GM23338 (cell line): ENCODE results near the gene DECR2. TPM values are rescaled to one million over a fixed set of nuclear protein-coding genes. Genes with fewer than 3 reads are reported as not detected.

Experiments used
- ATAC-seq: fragments of 200-7000 bp; cut with Tn5 transposase; 3 replicates; pipeline ENCODE4 v1.9.1; 2020
- DNase-seq: peaks from one replicate; pipeline ENCODE4 v3.0.0-alpha.2; 2015; ENCODE audit warnings: low spot score
- H2AFZ ChIP-seq: fragments of 200-600 bp; sonication (generic); 2 replicates; pipeline ENCODE4 v1.8.0; 2016; ENCODE audit warnings: antibody characterized with exemption, mild to moderate bottlenecking, moderate library complexity
- H3F3A ChIP-seq: fragments of 200-600 bp; sonication (generic); replicated peaks from 2 replicates; pipeline ENCODE4 v1.8.0; 2017; ENCODE audit warnings: antibody characterized with exemption, mixed run types, low read depth
- H3K27ac ChIP-seq: fragments of 200-600 bp; sonication (generic); 2 replicates; pipeline ENCODE4 v1.6.1; 2016; ENCODE audit warnings: low read depth
- H3K27me3 ChIP-seq: fragments of 200-600 bp; sonication (generic); 2 replicates; pipeline ENCODE4 v1.8.0; 2016; ENCODE audit warnings: mild to moderate bottlenecking, mixed run types, moderate library complexity; ENCODE audit not compliant: insufficient read depth
- H3K36me3 ChIP-seq: fragments of 200-600 bp; sonication (generic); 2 replicates; pipeline ENCODE4 v1.8.0; 2016; ENCODE audit warnings: mild to moderate bottlenecking; ENCODE audit not compliant: insufficient read depth
- H3K4me1 ChIP-seq: fragments of 200-600 bp; sonication (generic); 2 replicates; pipeline ENCODE4 v1.8.0; 2016; ENCODE audit warnings: mild to moderate bottlenecking, moderate library complexity; ENCODE audit not compliant: insufficient read depth
- H3K4me2 ChIP-seq: fragments of 200-600 bp; sonication (generic); 2 replicates; pipeline ENCODE4 v1.7.1; 2017; ENCODE audit warnings: mixed run types
- H3K4me3 ChIP-seq: fragments of 200-600 bp; sonication (generic); 2 replicates; pipeline ENCODE4 v1.6.1; 2016; ENCODE audit warnings: mixed run types
- H3K79me2 ChIP-seq: fragments of 200-600 bp; sonication (generic); replicated peaks from 2 replicates; pipeline ENCODE4 v1.8.0; 2017; ENCODE audit warnings: mild to moderate bottlenecking; ENCODE audit not compliant: insufficient read depth
- H3K9me2 ChIP-seq: fragments of 200-600 bp; sonication (generic); 2 replicates; pipeline ENCODE4 v1.8.0; 2017; ENCODE audit not compliant: insufficient read depth
- H4K20me1 ChIP-seq: fragments of 200-600 bp; sonication (generic); replicated peaks from 2 replicates; pipeline ENCODE4 v1.8.0; 2017; ENCODE audit warnings: mild to moderate bottlenecking; ENCODE audit not compliant: insufficient read depth
- H3K27ac Mint-ChIP-seq: 2 replicates; pipeline ENCODE4 v1.8.0; 2020; ENCODE audit warnings: inconsistent platforms, mild to moderate bottlenecking, moderate library complexity, mixed read lengths
- H3K27me3 Mint-ChIP-seq: 3 replicates; pipeline ENCODE4 v1.8.0; 2022; ENCODE audit warnings: low read depth, mild to moderate bottlenecking, moderate library complexity, mixed read lengths, inconsistent platforms; ENCODE audit not compliant: insufficient read depth, poor library complexity
- H3K36me3 Mint-ChIP-seq: 3 replicates; pipeline ENCODE4 v1.8.0; 2021; ENCODE audit warnings: low read depth, mild to moderate bottlenecking, inconsistent platforms, moderate library complexity, mixed read lengths
- H3K4me1 Mint-ChIP-seq: 3 replicates; pipeline ENCODE4 v1.8.0; 2020; ENCODE audit warnings: mild to moderate bottlenecking, inconsistent platforms, mixed read lengths
- H3K4me3 Mint-ChIP-seq: 3 replicates; pipeline ENCODE4 v1.8.0; 2021; ENCODE audit warnings: moderate library complexity, mild to moderate bottlenecking, inconsistent platforms, mixed read lengths
- H3K9me3 Mint-ChIP-seq: 3 replicates; pipeline ENCODE4 v1.8.0; 2020; ENCODE audit warnings: moderate library complexity, mild to moderate bottlenecking, inconsistent platforms, mixed read lengths
- CREB1 ChIP-seq: fragments of 250-450 bp; sonication (Bioruptor Pico); IDR thresholded peaks from 2 replicates; pipeline ENCODE4 v1.5.0; 2020; ENCODE audit warnings: low read depth, mild to moderate bottlenecking, moderate library complexity
- ETS1 ChIP-seq: IDR thresholded peaks from 2 replicates; pipeline ENCODE4 v1.6.1; 2016; ENCODE audit warnings: antibody characterized with exemption
- EZH2 ChIP-seq: fragments of 200-600 bp; sonication (generic); IDR thresholded peaks from one replicate; pipeline ENCODE4 v1.8.0; 2017; ENCODE audit warnings: antibody characterized with exemption, mild to moderate bottlenecking, low read depth; ENCODE audit not compliant: unreplicated experiment
- EZH2phosphoT487 ChIP-seq: fragments of 200-600 bp; sonication (generic); IDR thresholded peaks from one replicate; pipeline ENCODE4 v1.8.1; 2018; ENCODE audit warnings: antibody characterized with exemption; ENCODE audit not compliant: unreplicated experiment
- JUNB ChIP-seq: IDR thresholded peaks from one replicate; pipeline ENCODE4 v1.6.1; 2016; ENCODE audit warnings: antibody characterized with exemption; ENCODE audit not compliant: unreplicated experiment
- POLR2AphosphoS5 ChIP-seq: IDR thresholded peaks from 2 replicates; pipeline ENCODE4 v1.6.1; 2016; ENCODE audit warnings: antibody characterized with exemption, low read depth
- REST ChIP-seq: IDR thresholded peaks from one replicate; pipeline ENCODE4 v1.6.1; 2018; ENCODE audit warnings: antibody characterized with exemption; ENCODE audit not compliant: unreplicated experiment
- ZNF114 ChIP-seq: fragments of 250-450 bp; sonication (Bioruptor Pico); IDR thresholded peaks from 2 replicates; pipeline ENCODE4 v1.5.0; 2020; ENCODE audit warnings: mild to moderate bottlenecking, moderate library complexity
- ZNF331 ChIP-seq: fragments of 250-450 bp; sonication (Bioruptor Pico); IDR thresholded peaks from 2 replicates; pipeline ENCODE4 v1.5.0; 2020; ENCODE audit warnings: low read depth, mild to moderate bottlenecking, moderate library complexity
- polyA plus RNA-seq: library from polyadenylated mRNA; unstranded; fragments of >200 nt; fragmentation: Nextera tagmentation; extraction: Ambion mirVana; gene quantifications from 2 replicates; pipeline ENCODE4 v1.2.1, GENCODE V29; 2016
- total RNA-seq: library from RNA; depleted of rRNA; stranded (reverse); fragments of >200 nt; shearing (Covaris generic); gene quantifications from 2 replicates; pipeline ENCODE4 v1.2.3, GENCODE V29; 2014
- TF ChIP-seq, protein P1 (sequence below), 2 experiments: fragments of 200-600 bp in 1 of 2; sonication (generic) in 1 of 2; conservative IDR thresholded peaks; 2 replicates each; pipeline versions ENCODE4 v1.5.1 to v1.6.1; 2016 to 2017; ENCODE audit warnings: antibody characterized with exemption in 2 of 2, low read depth in 2 of 2, mild to moderate bottlenecking in 2 of 2, moderate library complexity in 1 of 2

Gene DECR2
- total and polyA plus RNA-seq, 2 experiments from 2014 or later = 20.3 to 26.9 TPM

DNA sequence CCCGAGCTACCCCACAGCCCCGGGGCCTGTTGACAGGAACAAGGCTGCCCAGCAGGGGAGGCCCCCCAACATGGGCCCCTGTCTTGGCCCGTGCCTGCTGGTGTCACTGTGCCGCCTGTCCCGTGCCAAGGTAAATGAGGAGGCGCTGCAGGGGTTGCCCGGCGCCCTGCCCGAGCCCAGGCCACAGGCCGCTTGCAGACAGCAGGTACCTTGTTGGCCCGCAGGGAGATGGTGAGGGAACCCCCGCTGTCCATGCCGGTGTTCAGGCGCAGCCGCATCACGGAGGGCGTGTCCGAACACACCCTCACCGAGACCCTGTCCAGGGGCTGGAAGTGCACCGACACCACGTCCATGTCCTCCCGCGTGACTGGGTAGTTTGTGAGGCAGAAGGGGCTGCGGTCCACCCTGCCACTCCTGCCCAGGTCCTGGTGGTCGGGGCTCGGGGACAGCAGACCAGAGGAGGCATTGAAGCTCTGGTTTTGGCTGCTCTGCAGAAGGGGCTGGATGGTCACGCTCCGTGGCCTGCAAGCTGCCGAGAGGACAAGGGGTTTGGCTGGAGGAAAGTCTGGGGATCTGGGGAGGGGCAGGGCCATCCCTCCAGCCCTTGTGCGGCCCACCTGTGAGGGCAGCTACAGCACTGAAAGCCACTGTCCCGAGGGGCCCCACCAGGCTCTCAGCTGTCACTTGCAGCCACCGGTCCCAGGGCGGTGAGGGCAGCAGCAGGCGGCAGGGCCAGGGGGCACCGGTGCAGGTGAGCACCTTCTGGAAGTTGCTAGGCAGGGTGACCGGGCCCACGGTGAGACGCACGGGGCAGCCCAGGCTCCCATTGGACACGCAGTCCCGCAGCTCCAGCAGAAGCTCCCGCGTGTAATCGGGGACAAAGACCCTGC lies 25.5 kb upstream of the DECR2 start:
- H3K9me3 Mint-ChIP-seq = no peaks in the 10 kb centered on the region; the same call in 2 of the 3 replicates
- no peaks in the 10 kb centered on the region for H3K27me3 ChIP-seq
- ATAC-seq (no peak), DNase-seq (no peak)
- H3K79me2 ChIP-seq = peaks cover 27% of the 10 kb centered on the region
- no peak overlapping the region for H3K4me3 Mint-ChIP-seq
- TF ChIP-seq ZNF331 (CRISPR knock-in tag) (no peak), CREB1 (CRISPR knock-in tag) (no peak), ZNF114 (CRISPR knock-in tag) (no peak), ETS1 (no peak), REST (no peak), JUNB (no peak)
- H3K27ac Mint-ChIP-seq = no peak overlapping the region
- H3K27me3 Mint-ChIP-seq = peaks cover 8% of the 10 kb centered on the region
- no peak overlapping the region for H2AFZ ChIP-seq
- H3K36me3 Mint-ChIP-seq = peaks cover 19% of the 10 kb centered on the region
- H3K9me2 ChIP-seq = no peaks in the 10 kb centered on the region
- peaks cover 13% of the 10 kb centered on the region; the same call in 2 of the 3 replicates for H3K4me1 Mint-ChIP-seq
- H3F3A ChIP-seq = peaks cover 7% of the 10 kb centered on the region; the same call in 1 of the 2 replicates
- peaks cover 6% of the 10 kb centered on the region for H3K4me1 ChIP-seq
- H4K20me1 ChIP-seq = peaks cover 5% of the 10 kb centered on the region
- peaks cover 3% of the 10 kb centered on the region; the same call in 1 of the 2 replicates for H3K36me3 ChIP-seq
- no peak overlapping the region for H3K27ac ChIP-seq
- H3K4me3 ChIP-seq = no peak overlapping the region
- no peak overlapping the region for H3K4me2 ChIP-seq

GRCh38 chr16:376817-377418 lies 24.8 kb upstream of the DECR2 start:
- H3K27me3 Mint-ChIP-seq = peaks cover 8% of the 10 kb centered on the region
- Histone ChIP-seq H3K4me1 (peaks cover 6% of the 10 kb centered on the region), H2AFZ (no peak overlapping the region), H3K4me2 (no peak overlapping the region), H3K36me3 (peaks cover 3% of the 10 kb centered on the region; the same call in 1 of the 2 replicates), H3K27ac (no peak overlapping the region), H4K20me1 (peaks cover 5% of the 10 kb centered on the region), H3K27me3 (no peaks in the 10 kb centered on the region), H3K4me3 (no peak overlapping the region), H3K79me2 (peaks cover 29% of the 10 kb centered on the region), H3K9me2 (no peaks in the 10 kb centered on the region), H3F3A (peaks cover 7% of the 10 kb centered on the region; the same call in 1 of the 2 replicates)
- H3K9me3 Mint-ChIP-seq = no peaks in the 10 kb centered on the region; the same call in 2 of the 3 replicates
- H3K36me3 Mint-ChIP-seq = peaks cover 16% of the 10 kb centered on the region
- no peak overlapping the region for H3K27ac Mint-ChIP-seq
- no peak overlapping the region for H3K4me3 Mint-ChIP-seq
- ATAC-seq (no peak), DNase-seq (no peak)
- H3K4me1 Mint-ChIP-seq = peaks cover 13% of the 10 kb centered on the region; the same call in 2 of the 3 replicates
- TF ChIP-seq EZH2phosphoT487 (no peak), JUNB (no peak), POLR2AphosphoS5 (no peak), EZH2 (no peak)
- TF ChIP-seq, protein P1, sequence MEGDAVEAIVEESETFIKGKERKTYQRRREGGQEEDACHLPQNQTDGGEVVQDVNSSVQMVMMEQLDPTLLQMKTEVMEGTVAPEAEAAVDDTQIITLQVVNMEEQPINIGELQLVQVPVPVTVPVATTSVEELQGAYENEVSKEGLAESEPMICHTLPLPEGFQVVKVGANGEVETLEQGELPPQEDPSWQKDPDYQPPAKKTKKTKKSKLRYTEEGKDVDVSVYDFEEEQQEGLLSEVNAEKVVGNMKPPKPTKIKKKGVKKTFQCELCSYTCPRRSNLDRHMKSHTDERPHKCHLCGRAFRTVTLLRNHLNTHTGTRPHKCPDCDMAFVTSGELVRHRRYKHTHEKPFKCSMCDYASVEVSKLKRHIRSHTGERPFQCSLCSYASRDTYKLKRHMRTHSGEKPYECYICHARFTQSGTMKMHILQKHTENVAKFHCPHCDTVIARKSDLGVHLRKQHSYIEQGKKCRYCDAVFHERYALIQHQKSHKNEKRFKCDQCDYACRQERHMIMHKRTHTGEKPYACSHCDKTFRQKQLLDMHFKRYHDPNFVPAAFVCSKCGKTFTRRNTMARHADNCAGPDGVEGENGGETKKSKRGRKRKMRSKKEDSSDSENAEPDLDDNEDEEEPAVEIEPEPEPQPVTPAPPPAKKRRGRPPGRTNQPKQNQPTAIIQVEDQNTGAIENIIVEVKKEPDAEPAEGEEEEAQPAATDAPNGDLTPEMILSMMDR (conservative IDR thresholded peaks at IDR 0.05; ENCODE audit: low read depth in 2 of 2) = no peak
